HL-60 (cell line): ENCODE measurements around the gene ZFHX3.

Experiments used
- DNase-seq, 2 experiments: peaks; one replicate each; pipeline ENCODE4 v3.0.0-alpha.2; 2010 to 2020; ENCODE audit warnings: low read depth in 1 of 2, low spot score in 1 of 2
- H3K27ac ChIP-seq: fragments of 250-450 bp; sonication (Bioruptor Pico); replicated peaks from 2 replicates; pipeline ENCODE4 v1.5.1; 2020; ENCODE audit warnings: mild to moderate bottlenecking, moderate library complexity
- H3K27me3 ChIP-seq: fragments of 250-450 bp; sonication (Bioruptor Pico); 2 replicates; pipeline ENCODE4 v1.5.1; 2021; ENCODE audit warnings: mild to moderate bottlenecking, moderate library complexity; ENCODE audit not compliant: insufficient read depth, poor library complexity, severe bottlenecking
- H3K4me3 ChIP-seq: replicated peaks from 2 replicates; pipeline ENCODE4 v1.5.1; 2011; ENCODE audit warnings: mild to moderate bottlenecking, control low read depth, low read length; ENCODE audit not compliant: insufficient read depth
- CTCF ChIP-seq: IDR thresholded peaks from one replicate; pipeline ENCODE4 v1.5.1; 2011; ENCODE audit warnings: low read length, control low read depth, inconsistent platforms; ENCODE audit not compliant: insufficient read depth
- GABPA ChIP-seq: IDR thresholded peaks from 2 replicates; pipeline ENCODE4 v1.6.1; 2012; ENCODE audit warnings: low read depth
- POLR2AphosphoS5 ChIP-seq: IDR thresholded peaks from 2 replicates; pipeline ENCODE4 v1.6.1; 2012; ENCODE audit warnings: low read depth
- REST ChIP-seq: IDR thresholded peaks from 2 replicates; pipeline ENCODE4 v1.6.1; 2012; ENCODE audit warnings: low read depth; ENCODE audit not compliant: insufficient replicate concordance
- SPI1 ChIP-seq: IDR thresholded peaks from 2 replicates; pipeline ENCODE4 v1.6.1; 2012; ENCODE audit warnings: low read depth, mild to moderate bottlenecking, borderline replicate concordance

The ZFHX3 gene

GRCh38 chr16:73053364-73054124 lies 5.6 kb upstream of the ZFHX3 start:
- DNase-seq, result no peak
- no peak for TF ChIP-seq SPI1
- no peak for TF ChIP-seq REST
- no peak for TF ChIP-seq POLR2AphosphoS5
- TF ChIP-seq GABPA, result no peak
- Histone ChIP-seq H3K27ac (no peak overlapping the region), H3K4me3 (no peak overlapping the region), H3K27me3 (no peaks in the 10 kb centered on the region)

- TF ChIP-seq POLR2AphosphoS5 (no peak), SPI1 (no peak), REST (no peak)
- H3K27me3 ChIP-seq, result no peaks in the 10 kb centered on the region
- H3K27ac ChIP-seq, result no peak overlapping the region
- H3K4me3 ChIP-seq, result no peak overlapping the region
- no peak for DNase-seq
These were observed 5.1 kb upstream of the ZFHX3 start for GRCh38 chr16:73053038-73053363.

- DNase-seq, result no peak
- TF ChIP-seq CTCF (no peak), REST (no peak), POLR2AphosphoS5 (no peak), GABPA (no peak), SPI1 (no peak)
- H3K27me3 ChIP-seq, result no peaks in the 10 kb centered on the region
- H3K4me3 ChIP-seq, result no peak overlapping the region
- no peak overlapping the region for H3K27ac ChIP-seq
These were observed 4.6 kb upstream of the ZFHX3 start for GRCh38 chr16:73052576-73052975.

GRCh38 chr16:73051961-73052360 lies 4.0 kb upstream of the ZFHX3 start:
- Histone ChIP-seq H3K27me3 (no peaks in the 10 kb centered on the region), H3K4me3 (no peak overlapping the region), H3K27ac (no peak overlapping the region)
- no peak for TF ChIP-seq GABPA
- no peak for TF ChIP-seq REST
- DNase-seq, result no peak
